GM11168 (cell line): ENCODE results near the gene MSLN.

ENCODE experiments used
- in situ Hi-C: fragments of 300-500 bp; cut with MboI; formaldehyde crosslinking; loops from one replicate; pipeline ENCODE4 v1.12.0; 2022; ENCODE audit warnings: low sequenced_read_pairs; ENCODE audit not compliant: unreplicated experiment

MSLN gene

GRCh38 chr16:760545-761343, at the start of gene MSLN:
MSLN (plus strand) TSS chr16:760734; CDS start chr16:762681, 1,947 bp downstream.
- in situ Hi-C loops: no loop called here

DNA sequence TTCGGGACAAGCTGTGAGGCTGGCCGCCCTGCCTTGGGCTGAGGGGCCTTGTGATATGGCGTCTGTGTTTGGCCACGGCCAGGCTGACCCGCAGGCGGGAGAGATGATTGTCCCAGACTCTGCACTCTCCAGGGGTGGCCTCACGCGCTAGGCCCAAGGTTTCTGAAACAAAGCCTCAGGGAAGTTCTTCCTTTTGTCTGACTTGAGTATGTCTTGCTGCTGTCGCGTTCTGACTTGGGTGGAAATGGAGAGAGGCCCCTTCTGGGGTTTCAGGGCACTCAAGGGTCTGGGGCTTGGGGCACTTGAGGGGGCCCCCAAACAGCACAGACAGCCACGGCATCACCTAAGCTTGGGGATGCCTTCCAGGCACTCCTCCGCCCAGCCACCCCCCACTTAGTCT, 49.5 kb upstream of the MSLN start:
- in situ Hi-C loops: loop anchor here (5.0 kb wide), 1 partner anchor 76 kb away; the partner anchor contains the start of genes CHTF18 and RPUSD1

DNA sequence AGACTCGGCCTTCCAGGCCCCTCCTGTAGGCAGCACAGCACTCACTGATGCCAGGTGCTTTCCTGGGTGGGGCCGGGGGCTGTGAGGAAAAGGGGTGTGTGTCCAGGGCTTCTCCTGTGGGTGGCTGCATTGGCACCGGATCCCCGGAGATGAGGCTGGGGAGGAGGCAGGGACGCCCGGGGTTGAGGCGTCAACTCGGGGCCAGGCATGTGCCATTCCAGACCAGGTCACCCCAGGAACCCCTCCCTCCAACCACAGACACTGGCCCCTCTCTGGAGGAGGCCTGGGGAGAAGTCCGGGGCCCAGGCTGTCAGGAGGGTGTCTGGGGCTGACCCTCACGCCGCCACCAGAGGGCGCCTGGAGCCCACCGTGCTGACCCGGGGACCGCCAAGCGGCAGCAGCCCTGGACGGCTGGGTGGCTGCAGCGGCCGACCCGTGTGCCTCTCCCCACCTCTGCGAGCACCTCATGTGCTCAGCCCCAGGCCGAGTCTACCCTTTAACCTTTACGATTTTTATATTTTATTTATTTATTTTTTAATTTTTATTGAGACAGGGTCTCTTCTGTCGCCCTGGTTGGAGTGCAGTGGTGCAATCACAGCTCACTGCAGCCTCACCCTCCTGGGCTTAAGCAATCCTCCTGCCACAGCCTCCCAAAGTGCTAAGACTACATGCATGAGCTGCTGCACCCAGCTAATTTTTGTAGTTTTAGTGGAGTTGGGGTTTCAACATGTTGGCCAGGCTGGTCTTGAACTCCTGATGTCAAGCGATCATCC, 48.8 kb upstream of the MSLN start:
- in situ Hi-C loops: loop anchor here (5.0 kb wide), 1 partner anchor 76 kb away; the partner anchor contains the start of genes CHTF18 and RPUSD1

DNA sequence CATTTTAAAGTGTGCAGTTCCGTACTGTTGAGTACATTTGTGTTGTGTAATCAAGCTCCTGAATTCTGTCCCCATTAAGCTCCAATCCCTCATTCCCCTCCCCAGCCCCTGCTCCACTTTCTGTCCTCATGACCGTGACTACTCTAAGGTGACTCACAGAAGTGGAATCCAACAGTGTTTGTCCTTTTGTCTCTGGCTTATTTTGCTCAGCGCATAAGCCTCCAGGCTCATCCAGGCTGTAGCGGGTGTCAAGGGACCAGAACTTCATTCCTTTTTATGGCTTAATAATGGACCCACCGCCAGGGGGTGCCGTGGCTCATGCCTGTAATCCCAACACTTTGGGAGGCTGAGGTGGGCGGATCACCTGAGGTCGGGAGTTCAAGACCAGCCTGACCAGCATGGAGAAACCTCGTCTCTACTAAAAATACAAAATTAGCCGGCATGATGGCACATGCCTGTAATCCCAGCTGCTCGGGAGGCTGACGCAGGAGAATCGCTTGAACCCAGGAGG, 47.7 kb upstream of the MSLN start:
- in situ Hi-C loops: loop anchor here (5.0 kb wide), 1 partner anchor 75 kb away; the partner anchor contains the start of genes CHTF18 and RPUSD1

DNA sequence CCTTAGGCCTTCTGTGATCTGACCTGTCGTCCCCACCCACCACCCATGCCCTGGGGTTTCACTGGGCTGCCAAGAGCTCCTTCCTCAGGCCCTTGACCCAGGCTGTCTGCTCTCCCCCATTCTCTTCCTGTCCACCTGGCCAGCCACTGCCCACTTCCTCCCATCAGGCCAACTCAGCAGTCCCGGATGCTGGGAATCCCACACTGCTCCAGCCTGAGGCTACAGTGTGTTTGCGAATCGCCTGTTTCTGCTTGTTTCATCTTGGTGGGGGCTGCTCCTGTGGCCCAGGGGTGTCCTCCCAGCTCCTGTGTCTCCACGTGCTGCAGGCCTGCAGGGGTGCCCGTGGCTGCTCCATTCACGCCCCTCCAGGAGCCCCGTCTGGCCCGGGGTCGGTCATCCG, 46.5 kb upstream of the MSLN start:
- in situ Hi-C loops: loop anchor here (5.0 kb wide), 1 partner anchor 73 kb away; the partner anchor contains the start of genes CHTF18 and RPUSD1

GRCh38 chr16:714558-715476, 45.7 kb upstream of the MSLN start, which contains the start of gene METRN:
METRN (plus strand) TSS chr16:715118; CDS start chr16:715290, 172 bp downstream.
- in situ Hi-C loops: loop anchor here (5.0 kb wide), 1 partner anchor 72 kb away; the partner anchor contains the start of genes CHTF18 and RPUSD1

DNA sequence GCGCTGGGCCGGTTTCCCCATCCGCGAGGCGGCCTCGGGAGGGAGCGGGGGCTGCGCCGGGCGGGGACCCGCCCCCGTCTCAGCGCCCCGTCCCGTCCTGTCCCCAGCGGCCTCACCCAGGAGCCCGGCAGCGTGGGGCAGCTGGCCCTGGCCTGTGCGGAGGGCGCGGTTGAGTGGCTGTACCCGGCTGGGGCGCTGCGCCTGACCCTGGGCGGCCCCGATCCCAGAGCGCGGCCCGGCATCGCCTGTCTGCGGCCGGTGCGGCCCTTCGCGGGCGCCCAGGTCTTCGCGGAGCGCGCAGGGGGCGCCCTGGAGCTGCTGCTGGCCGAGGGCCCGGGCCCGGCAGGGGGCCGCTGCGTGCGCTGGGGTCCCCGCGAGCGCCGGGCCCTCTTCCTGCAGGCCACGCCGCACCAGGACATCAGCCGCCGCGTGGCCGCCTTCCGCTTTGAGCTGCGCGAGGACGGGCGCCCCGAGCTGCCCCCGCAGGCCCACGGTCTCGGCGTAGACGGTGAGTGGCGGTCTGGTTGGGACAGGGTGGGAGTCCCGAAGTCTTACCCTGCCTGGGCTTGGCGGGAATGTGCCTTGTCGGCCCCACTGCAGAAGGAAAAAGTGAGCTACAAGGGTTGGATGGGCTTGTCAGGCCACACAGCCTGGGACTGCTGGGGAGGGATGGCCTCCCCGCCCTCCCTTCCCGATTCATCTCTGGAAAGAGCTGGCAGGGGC, 44.9 kb upstream of the MSLN start:
- in situ Hi-C loops: no loop called here

DNA sequence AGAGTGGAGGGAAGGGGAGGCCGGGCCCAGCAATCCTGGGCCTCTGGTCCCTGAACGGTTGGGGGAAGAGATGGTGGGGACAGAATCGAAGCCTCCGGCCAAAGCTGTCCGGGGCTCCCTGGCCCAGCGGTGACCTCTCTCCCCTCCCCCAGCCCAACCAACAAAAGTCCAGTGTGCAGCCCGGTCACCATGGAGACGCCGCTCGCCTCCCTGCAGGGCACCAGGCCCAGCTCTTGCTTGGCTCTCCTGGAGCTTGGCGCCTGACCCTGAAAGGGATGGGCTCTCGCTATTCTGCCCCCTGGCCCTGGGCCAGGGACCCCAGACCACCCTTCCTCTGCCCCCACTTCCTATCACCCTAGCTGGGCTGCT, 44.4 kb upstream of the MSLN start:
- in situ Hi-C loops: no loop called here

GRCh38 chr16:716768-717325, 43.7 kb upstream of the MSLN start:
- in situ Hi-C loops: no loop called here

DNA sequence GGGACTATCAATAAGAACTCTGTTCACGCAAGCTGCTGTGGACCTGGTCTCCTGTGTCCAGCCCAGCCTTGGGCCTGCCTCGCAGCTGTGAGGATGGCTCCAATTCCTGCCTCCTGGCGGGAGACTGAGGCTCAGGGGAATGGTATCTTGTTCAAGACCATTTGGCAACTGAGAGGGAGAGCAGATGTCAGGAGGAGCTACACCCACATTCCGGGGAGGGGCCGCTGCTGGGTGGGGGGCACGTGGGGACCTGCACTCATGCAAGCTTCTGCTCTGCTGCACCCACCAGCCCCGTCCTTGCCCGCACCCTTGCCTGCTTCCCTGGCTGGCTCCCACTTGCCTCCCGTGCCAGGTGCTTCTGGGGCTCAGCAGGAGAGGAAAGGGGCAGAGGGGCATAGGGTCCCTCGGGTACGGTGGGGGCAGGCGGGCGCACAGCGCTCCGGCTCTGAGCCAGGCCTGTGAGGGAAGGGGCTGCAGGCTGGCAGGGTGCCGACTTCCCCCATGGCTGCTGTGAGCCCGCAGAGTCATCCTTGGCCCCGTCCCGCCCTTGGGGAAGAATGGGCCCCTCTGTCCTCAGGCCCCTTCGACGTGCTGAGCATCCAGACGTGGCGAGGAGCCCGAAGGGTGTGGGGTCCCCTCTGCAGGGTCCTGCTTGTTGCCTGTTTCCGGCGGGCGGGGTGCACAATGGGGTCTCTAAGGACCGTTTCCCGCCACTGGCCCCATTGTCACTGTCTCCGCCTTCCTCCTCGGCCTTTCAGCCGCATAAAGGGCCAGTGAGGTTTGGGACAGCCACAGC, 42.9 kb upstream of the MSLN start:
- in situ Hi-C loops: no loop called here

DNA sequence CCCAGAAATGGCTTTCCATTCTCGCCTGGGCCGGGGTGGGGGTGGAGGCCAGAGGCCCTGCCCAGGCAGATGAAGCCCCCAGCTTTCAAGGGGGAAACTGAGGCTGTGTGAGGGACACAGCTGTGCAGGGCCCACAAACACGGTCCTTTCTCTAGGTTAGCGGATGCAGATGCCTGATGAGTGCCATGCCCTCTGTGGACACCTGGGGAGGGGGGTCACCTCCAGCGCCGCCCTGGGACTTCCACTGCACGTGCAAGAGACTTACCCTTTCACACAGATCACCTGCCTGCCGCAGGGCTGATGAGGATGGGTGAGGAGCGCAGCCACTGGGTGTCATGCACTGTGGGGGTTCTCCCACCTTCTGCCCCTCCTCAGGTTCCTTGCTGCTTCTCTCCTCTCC, 42.1 kb upstream of the MSLN start:
- in situ Hi-C loops: no loop called here

GRCh38 chr16:718922-719321, 41.6 kb upstream of the MSLN start:
- in situ Hi-C loops: no loop called here

DNA sequence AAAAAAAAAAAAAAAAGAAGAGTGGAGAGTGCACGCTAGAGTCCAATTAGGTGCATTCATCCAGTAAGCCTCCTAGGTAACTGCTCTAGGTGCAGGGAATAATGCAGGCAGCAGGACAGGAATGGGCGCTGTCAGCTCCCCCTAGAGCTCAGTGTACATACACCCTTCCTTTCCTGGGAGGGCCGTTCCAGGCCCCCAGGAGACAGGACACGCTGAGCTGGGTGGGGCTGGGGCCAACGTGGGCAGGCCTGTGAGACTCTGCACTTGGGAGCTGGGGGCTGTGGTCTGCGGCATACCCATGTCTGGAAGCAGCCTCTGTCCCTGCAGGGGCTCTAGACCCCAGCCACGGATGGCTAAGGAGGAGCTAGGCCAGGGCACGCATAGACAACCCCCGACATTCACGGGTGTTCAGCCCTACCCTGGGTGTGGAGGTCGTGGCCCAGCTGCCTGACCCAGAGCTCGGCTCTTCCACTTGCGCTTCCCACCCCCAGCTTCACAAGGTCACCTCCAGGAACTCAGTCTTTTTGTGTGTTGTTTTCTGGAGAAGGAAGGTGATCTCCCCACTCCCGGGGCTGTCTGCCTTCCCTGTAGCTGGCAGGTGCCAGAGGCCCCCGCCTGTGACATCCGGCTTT, 40.6 kb upstream of the MSLN start:
- in situ Hi-C loops: no loop called here

GRCh38 chr16:720447-720989, 40.0 kb upstream of the MSLN start:
- in situ Hi-C loops: no loop called here

DNA sequence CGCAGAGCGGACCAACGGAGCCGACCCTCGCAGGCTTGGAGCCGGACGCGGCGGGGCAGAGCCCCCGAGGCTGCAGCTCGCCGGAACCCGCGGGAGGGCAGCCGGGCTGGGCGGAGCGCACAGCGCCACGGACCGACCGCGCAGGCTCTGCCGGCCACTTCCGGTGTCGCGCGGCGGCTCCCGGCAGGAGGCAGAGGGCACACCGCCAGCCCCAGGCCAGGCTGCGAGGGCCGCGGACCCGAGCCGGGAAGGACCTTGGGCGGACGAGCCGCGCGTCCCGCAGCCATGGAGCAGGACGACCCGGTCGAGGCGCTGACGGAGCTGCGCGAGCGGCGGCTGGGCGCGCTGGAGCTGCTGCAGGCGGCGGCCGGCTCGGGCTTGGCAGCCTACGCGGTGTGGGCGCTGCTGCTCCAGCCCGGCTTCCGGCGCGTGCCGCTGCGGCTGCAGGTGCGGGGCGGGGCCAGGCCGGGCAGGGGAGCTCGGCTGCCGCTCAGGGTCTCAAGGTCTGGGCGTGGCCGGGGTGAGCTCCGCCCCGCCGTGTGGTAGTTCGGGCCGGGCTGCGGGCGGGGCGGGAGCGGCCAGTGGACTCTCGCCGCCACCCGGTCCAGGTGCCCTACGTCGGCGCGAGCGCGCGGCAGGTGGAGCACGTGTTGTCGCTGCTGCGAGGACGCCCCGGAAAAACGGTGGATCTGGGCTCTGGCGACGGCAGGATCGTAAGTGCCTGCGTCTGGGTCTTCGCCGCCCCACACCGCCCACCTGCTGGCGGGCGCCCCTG, 39.4 kb upstream of the MSLN start, which contains the start of gene ANTKMT:
Gene ANTKMT, plus strand, starts transcription at position 157 of the 775 bp plus-strand sequence. Its CDS starts 129 bp downstream, at position 286.
- in situ Hi-C loops: no loop called here

DNA sequence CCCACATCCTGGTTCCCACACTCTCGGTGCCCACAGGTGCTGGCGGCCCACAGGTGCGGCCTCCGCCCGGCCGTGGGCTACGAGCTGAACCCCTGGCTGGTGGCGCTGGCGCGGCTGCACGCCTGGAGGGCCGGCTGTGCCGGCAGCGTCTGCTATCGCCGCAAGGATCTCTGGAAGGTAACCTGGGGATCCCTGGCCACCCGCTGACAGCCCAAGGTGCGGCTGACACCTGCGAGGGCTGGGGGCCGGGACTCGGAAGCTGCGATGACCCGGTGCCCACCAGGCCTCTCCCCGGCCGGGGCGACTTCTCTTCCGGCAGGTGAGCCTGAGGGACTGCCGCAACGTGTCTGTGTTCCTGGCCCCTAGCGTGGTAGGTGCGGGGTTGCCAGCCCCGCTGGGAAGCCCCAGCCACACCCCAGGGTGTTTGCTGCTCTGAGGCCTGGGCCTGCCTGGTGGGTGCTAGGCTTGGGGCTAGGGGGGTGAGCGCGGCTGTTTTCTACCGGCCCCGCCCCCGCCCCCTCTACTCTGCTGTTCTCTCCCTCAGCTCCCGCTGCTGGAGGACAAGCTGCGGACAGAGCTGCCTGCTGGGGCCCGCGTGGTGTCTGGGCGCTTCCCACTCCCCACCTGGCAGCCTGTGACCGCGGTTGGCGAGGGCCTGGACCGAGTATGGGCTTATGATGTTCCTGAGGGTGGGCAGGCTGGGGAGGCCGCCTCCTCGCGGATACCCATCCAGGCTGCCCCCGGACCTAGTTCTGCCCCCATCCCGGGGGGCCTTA, 38.6 kb upstream of the MSLN start:
- in situ Hi-C loops: no loop called here
